ENCODE measurements around the gene HMHB1. TPM values are rescaled to one million over a fixed set of nuclear protein-coding genes. Genes with fewer than 3 reads are reported as not detected.

HMHB1 gene
- not detected in 2 replicates for total RNA-seq

DNA sequence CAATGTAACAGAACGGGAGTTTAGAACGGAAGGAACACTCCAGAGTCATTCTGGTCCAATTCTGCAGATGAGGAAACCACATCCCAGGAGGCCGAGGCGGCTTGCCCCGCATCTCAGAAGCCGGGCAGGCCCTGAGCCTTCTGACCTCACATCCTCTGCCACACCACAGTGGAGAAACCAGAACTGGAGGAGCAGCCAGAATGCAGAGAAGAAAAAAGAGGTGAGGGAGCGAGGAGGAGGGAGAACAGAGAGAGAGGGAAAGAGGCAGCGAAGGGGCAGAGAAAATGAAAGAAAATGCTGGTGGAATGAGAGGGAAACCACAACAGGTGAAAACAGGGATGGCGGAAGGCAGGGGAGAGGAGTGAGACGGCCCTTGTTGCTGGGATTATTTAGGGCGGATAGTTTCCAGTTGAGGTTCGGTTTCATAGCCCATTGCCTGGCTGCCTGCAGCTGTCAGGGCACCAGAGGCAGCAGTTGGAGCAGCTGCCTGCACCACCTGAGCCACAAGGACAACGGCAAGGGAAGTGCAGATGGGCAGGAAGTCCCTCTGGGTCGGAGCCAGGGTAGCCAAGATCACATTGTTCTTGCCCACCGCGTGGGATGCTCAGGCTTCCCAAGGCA, at the start of gene HMHB1:
Gene HMHB1 (plus strand): TSS at position 77 of the 621 bp plus-strand sequence.

